CD14-positive monocyte (primary cell): ENCODE measurements around the gene PGD. TPM values are rescaled to one million over a fixed set of nuclear protein-coding genes. Genes with fewer than 3 reads are reported as not detected.
A peak's percentile ranks its signal among the peaks of the same experiment; 100 is the strongest.

Experiments used
- DNase-seq, 3 donors: peaks; one replicate each; pipeline ENCODE4 v3.0.0-alpha.2; 2011 to 2022
- H2AFZ ChIP-seq: 2 replicates; pipeline ENCODE4 v1.6.0; 2012; ENCODE audit warnings: mild to moderate bottlenecking, low read depth, low read length, inconsistent platforms; ENCODE audit not compliant: insufficient read depth, poor library complexity, severe bottlenecking
- H3K27ac ChIP-seq, 2 donors: 1 replicate in 1 of 2; 2 replicates in 1 of 2; pipeline ENCODE4 v1.5.1; 2012 to 2013; ENCODE audit warnings: low read length in 2 of 2, control low read depth in 1 of 2, inconsistent platforms in 1 of 2, low read depth in 1 of 2, mild to moderate bottlenecking in 1 of 2
- H3K27me3 ChIP-seq, 2 donors: one replicate each; pipeline versions ENCODE4 v1.6.0 to v1.6.1; 2011 to 2013; ENCODE audit warnings: low read length in 2 of 2; ENCODE audit not compliant: control insufficient read depth in 2 of 2, insufficient read depth in 2 of 2
- H3K36me3 ChIP-seq, 2 donors: replicated peaks in 1 of 2; 1 replicate in 1 of 2; 2 replicates in 1 of 2; pipeline versions ENCODE4 v1.5.1 to v1.6.1; 2012 to 2013; ENCODE audit warnings: low read length in 2 of 2, control low read depth in 1 of 2, inconsistent platforms in 1 of 2, mild to moderate bottlenecking in 1 of 2; ENCODE audit not compliant: insufficient read depth in 2 of 2, control insufficient read depth in 1 of 2
- H3K4me1 ChIP-seq, 2 donors: 1 replicate in 1 of 2; 2 replicates in 1 of 2; pipeline versions ENCODE4 v1.5.1 to v1.6.1; 2012 to 2013; ENCODE audit warnings: low read length in 2 of 2, control low read depth in 1 of 2, inconsistent platforms in 1 of 2, mild to moderate bottlenecking in 1 of 2, moderate library complexity in 1 of 2; ENCODE audit not compliant: insufficient read depth in 2 of 2, control insufficient read depth in 1 of 2
- H3K4me2 ChIP-seq: replicated peaks from 2 replicates; pipeline ENCODE3; 2012; ENCODE audit warnings: low read length, moderate library complexity, mild to moderate bottlenecking; ENCODE audit not compliant: poor library complexity, severe bottlenecking; ENCODE audit errors: extremely low read depth
- H3K4me3 ChIP-seq, 3 experiments: fragments of 200-600 bp in 1 of 3; sonication (generic) in 1 of 3; replicated peaks in 1 of 3; 1 replicate in 2 of 3; 2 replicates in 1 of 3; pipeline ENCODE4 v1.5.1; 2011 to 2013; ENCODE audit warnings: low read length in 3 of 3, mild to moderate bottlenecking in 3 of 3, control low read depth in 2 of 3, low read depth in 2 of 3, inconsistent platforms in 1 of 3, moderate library complexity in 1 of 3
- H3K79me2 ChIP-seq: 2 replicates; pipeline ENCODE4 v1.6.0; 2012; ENCODE audit warnings: mild to moderate bottlenecking, control low read depth, inconsistent platforms, low read length, moderate library complexity; ENCODE audit not compliant: insufficient read depth
- H3K9ac ChIP-seq: 2 replicates; pipeline ENCODE4 v1.6.0; 2017; ENCODE audit warnings: low read length, mild to moderate bottlenecking; ENCODE audit not compliant: insufficient read depth, poor library complexity, severe bottlenecking
- H3K9me3 ChIP-seq, 2 donors: replicated peaks in 1 of 2; 1 replicate in 1 of 2; 2 replicates in 1 of 2; pipeline versions ENCODE4 v1.5.1 to v1.6.1; 2012 to 2013; ENCODE audit warnings: low read length in 2 of 2, control low read depth in 1 of 2; ENCODE audit not compliant: control insufficient read depth in 1 of 2, insufficient read depth in 1 of 2
- H4K20me1 ChIP-seq: 2 replicates; pipeline ENCODE4 v1.6.0; 2012; ENCODE audit warnings: mild to moderate bottlenecking, low read length, control low read depth, moderate library complexity; ENCODE audit not compliant: insufficient read depth
- H3K27ac Mint-ChIP-seq, 7 donors: one replicate each; pipeline ENCODE4 v1.8.0; 2020; ENCODE audit warnings: mild to moderate bottlenecking in 7 of 7, mixed read lengths in 7 of 7, moderate library complexity in 6 of 7, inconsistent platforms in 2 of 7
- H3K27me3 Mint-ChIP-seq, 3 donors: one replicate each; pipeline ENCODE4 v1.8.0; 2021 to 2022; ENCODE audit warnings: low read depth in 3 of 3, mild to moderate bottlenecking in 3 of 3, mixed read lengths in 3 of 3, moderate library complexity in 3 of 3, inconsistent platforms in 1 of 3
- H3K36me3 Mint-ChIP-seq, 2 donors: one replicate each; pipeline ENCODE4 v1.8.0; 2020; ENCODE audit warnings: mixed read lengths in 2 of 2, inconsistent platforms in 1 of 2, mild to moderate bottlenecking in 1 of 2
- H3K4me1 Mint-ChIP-seq: one replicate; pipeline ENCODE4 v1.8.0; 2020; ENCODE audit warnings: mild to moderate bottlenecking, mixed read lengths
- H3K4me3 Mint-ChIP-seq, 2 donors: one replicate each; pipeline ENCODE4 v1.8.0; 2020; ENCODE audit warnings: mild to moderate bottlenecking in 2 of 2, mixed read lengths in 2 of 2, moderate library complexity in 1 of 2
- H3K9me3 Mint-ChIP-seq, 7 donors: one replicate each; pipeline ENCODE4 v1.8.0; 2020 to 2022; ENCODE audit warnings: mixed read lengths in 7 of 7, mild to moderate bottlenecking in 6 of 7, moderate library complexity in 6 of 7, inconsistent platforms in 2 of 7
- CTCF ChIP-seq: fragments of 200-600 bp; IDR thresholded peaks from one replicate; pipeline ENCODE4 v1.8.0; 2022; ENCODE audit warnings: antibody characterized with exemption, mild to moderate bottlenecking
- WGBS: methylation state at CpG from one replicate; pipeline ENCODE4 v1.1.5; 2013; ENCODE audit warnings: missing lambda C conversion rate; ENCODE audit not compliant: insufficient coverage; 5-methylcytosine and 5-hydroxymethylcytosine counted together
- intact Hi-C, 2 donors: fragments of 100-400 bp; cut with micrococcal nuclease; formaldehyde crosslinking; loops; one replicate each; pipeline versions ENCODE4 v1.15.0 to v1.15.1; 2023
- polyA plus RNA-seq, 3 donors: library from polyadenylated mRNA; depleted of rRNA in 1 of 3; unstranded in 2 of 3; stranded (reverse) in 1 of 3; fragments of 300-500 nt in 2 of 3; fragments of >200 nt in 1 of 3; fragmentation: Illumina TruSeq in 2 of 3; gene quantifications; 1 replicate in 2 of 3; 2 replicates in 1 of 3; pipeline ENCODE4 v1.2.3, GENCODE V29; 2012 to 2021

PGD gene
- polyA plus RNA-seq, 3 donors, result 173 to 509 (median 471) TPM

- 91% methylated on average over 8 of the region's 14 CpGs for WGBS
- DNase-seq, result no peak
- H3K27ac Mint-ChIP-seq, result peak overlapping the region in 1 of 7 donors; percentile 76
- no peak overlapping the region for H3K27ac ChIP-seq
- H3K79me2 ChIP-seq, result no peaks in the 10 kb centered on the region
- H4K20me1 ChIP-seq, result no peaks in the 10 kb centered on the region
- peaks cover 15% of the 10 kb centered on the region for H3K4me1 Mint-ChIP-seq
- no peaks in the 10 kb centered on the region for H3K36me3 ChIP-seq
- intact Hi-C loops, result loop anchor here in 1 of 2 donors (5.0 kb wide), 2 partner anchors 39 to 59 kb away; partner anchors contain the start of genes DFFA and PEX14
- H3K9me3 ChIP-seq, result no peaks in the 10 kb centered on the region
- H3K27me3 Mint-ChIP-seq, result peaks cover 0 to 5% (median 0%) of the 10 kb centered on the region in 3 donors
- no peak overlapping the region for H3K4me3 Mint-ChIP-seq
- H2AFZ ChIP-seq, result no peak overlapping the region
- H3K4me2 ChIP-seq, result no peak overlapping the region
- H3K36me3 Mint-ChIP-seq, result peaks cover 0 to 2% of the 10 kb centered on the region in 2 donors
- no peaks in the 10 kb centered on the region for H3K9me3 Mint-ChIP-seq
- H3K4me3 ChIP-seq, result no peak overlapping the region
- no peaks in the 10 kb centered on the region for H3K27me3 ChIP-seq
- peaks cover 15 to 24% of the 10 kb centered on the region in 2 donors for H3K4me1 ChIP-seq
- TF ChIP-seq CTCF, result no peak
- no peak overlapping the region for H3K9ac ChIP-seq
Measured at GRCh38 chr1:10432910-10433700, 34.2 kb downstream of the PGD start.

- Histone ChIP-seq H3K4me2 (no peak overlapping the region), H3K4me3 (no peak overlapping the region), H3K4me1 (peaks cover 15 to 22% of the 10 kb centered on the region in 2 donors), H3K27me3 (no peaks in the 10 kb centered on the region), H3K27ac (no peak overlapping the region), H3K9me3 (no peaks in the 10 kb centered on the region), H3K36me3 (no peaks in the 10 kb centered on the region), H3K9ac (no peak overlapping the region), H2AFZ (no peak overlapping the region), H3K79me2 (no peaks in the 10 kb centered on the region), H4K20me1 (no peaks in the 10 kb centered on the region)
- intact Hi-C loops, result loop anchor here in 1 of 2 donors (5.0 kb wide), 2 partner anchors 39 to 59 kb away; partner anchors contain the start of genes DFFA and PEX14
- H3K4me1 Mint-ChIP-seq, result peaks cover 15% of the 10 kb centered on the region
- no peak overlapping the region for H3K4me3 Mint-ChIP-seq
- no peaks in the 10 kb centered on the region for H3K9me3 Mint-ChIP-seq
- TF ChIP-seq CTCF, result no peak
- no peak overlapping the region for H3K27ac Mint-ChIP-seq
- H3K27me3 Mint-ChIP-seq, result peaks cover 0 to 5% (median 0%) of the 10 kb centered on the region in 3 donors
- peaks cover 0 to 2% of the 10 kb centered on the region in 2 donors for H3K36me3 Mint-ChIP-seq
- no peak for DNase-seq
- WGBS, result 96% methylated on average over 6 of the region's 11 CpGs
Measured at GRCh38 chr1:10433790-10434189, 34.9 kb downstream of the PGD start.
